PC-9 (cell line): ENCODE measurements around the gene TROAP. TPM values are rescaled to one million over a fixed set of nuclear protein-coding genes. Genes with fewer than 3 reads are reported as not detected.

Experiments
- BruUV-seq: library from RNA; stranded (reverse); fragments of 400-500 nt; replicated peaks from 2 replicates; lab custom pipeline; 2021; lab: Mats Ljungman, UMichigan
- CTCF ChIA-PET: fragments of 300-600 bp; sonication (Branson Sonifier 250); formaldehyde crosslinking; loops from one replicate; lab custom pipeline; 2022; ENCODE audit warnings: antibody characterized with exemption; lab: Charles Lee
- POLR2A ChIA-PET: fragments of 300-600 bp; sonication (Branson Sonifier 250); formaldehyde crosslinking; loops from one replicate; lab custom pipeline; 2022; ENCODE audit warnings: antibody characterized with exemption; ENCODE audit not compliant: unreplicated experiment; lab: Charles Lee
- DNase-seq, 2 experiments: peaks; one replicate each; pipeline versions ENCODE4 v3.0.0 to v3.0.0-alpha.2; 2015 to 2022; ENCODE audit warnings: mixed read lengths in 1 of 2
- H2AFZ ChIP-seq: fragments of 200-600 bp; sonication (generic); 2 replicates; pipeline ENCODE4 v1.8.1; 2017; ENCODE audit warnings: antibody characterized with exemption
- H3F3A ChIP-seq: fragments of 200-600 bp; sonication (generic); 2 replicates; pipeline ENCODE4 v1.8.1; 2017; ENCODE audit warnings: antibody characterized with exemption, mild to moderate bottlenecking, low read depth; ENCODE audit not compliant: insufficient read depth
- H3K27ac ChIP-seq: fragments of 200-600 bp; sonication (generic); 2 replicates; pipeline ENCODE4 v1.6.1; 2016; ENCODE audit warnings: mixed run types
- H3K27me3 ChIP-seq: fragments of 200-600 bp; sonication (generic); 2 replicates; pipeline ENCODE4 v1.6.1; 2016; ENCODE audit warnings: low read depth, mixed run types; ENCODE audit not compliant: insufficient read depth
- H3K36me3 ChIP-seq: fragments of 200-600 bp; sonication (generic); 2 replicates; pipeline ENCODE4 v1.6.1; 2016; ENCODE audit warnings: low read depth, mixed run types
- H3K4me1 ChIP-seq: fragments of 200-600 bp; sonication (generic); replicated peaks from 2 replicates; pipeline ENCODE4 v1.6.1; 2016; ENCODE audit warnings: mixed run types; ENCODE audit not compliant: insufficient read depth
- H3K4me2 ChIP-seq: fragments of 200-600 bp; sonication (generic); 2 replicates; pipeline ENCODE4 v1.6.1; 2017; ENCODE audit warnings: mixed run types
- H3K4me3 ChIP-seq: fragments of 200-600 bp; sonication (generic); 2 replicates; pipeline ENCODE4 v1.6.1; 2016; ENCODE audit warnings: mixed run types
- H3K79me2 ChIP-seq: fragments of 200-600 bp; sonication (generic); 2 replicates; pipeline ENCODE4 v1.6.1; 2017; ENCODE audit warnings: low read depth, mixed run types
- H3K9me2 ChIP-seq: fragments of 200-600 bp; sonication (generic); 2 replicates; pipeline ENCODE4 v1.8.1; 2017; ENCODE audit warnings: mild to moderate bottlenecking; ENCODE audit not compliant: insufficient read depth
- H3K9me3 ChIP-seq: fragments of 200-600 bp; sonication (generic); 2 replicates; pipeline ENCODE4 v1.8.1; 2016; ENCODE audit warnings: low read depth; ENCODE audit not compliant: insufficient read depth
- H4K20me1 ChIP-seq: fragments of 200-600 bp; sonication (generic); 2 replicates; pipeline ENCODE4 v1.8.1; 2017; ENCODE audit not compliant: insufficient read depth
- EZH2 ChIP-seq: fragments of 200-600 bp; sonication (generic); IDR thresholded peaks from 2 replicates; pipeline ENCODE4 v1.8.0; 2017; ENCODE audit warnings: antibody characterized with exemption, low read depth
- intact Hi-C: fragments of 100-400 bp; cut with micrococcal nuclease; formaldehyde crosslinking; loops from one replicate; pipeline ENCODE4 v1.10.0; 2022; ENCODE audit not compliant: unreplicated experiment
- total RNA-seq: library from RNA; stranded (reverse); gene quantifications from 2 replicates; pipeline ENCODE4 v1.2.3, GENCODE V29; 2021
- TF ChIP-seq, protein P1 (sequence below): fragments of 200-600 bp; sonication (generic); conservative IDR thresholded peaks from 2 replicates; pipeline ENCODE4 v1.6.1; 2017; ENCODE audit warnings: mixed run types, antibody characterized with exemption, mild to moderate bottlenecking, moderate library complexity

The TROAP gene
- total RNA-seq, 1 experiment from 2014 or later, result 79.9 TPM

DNA sequence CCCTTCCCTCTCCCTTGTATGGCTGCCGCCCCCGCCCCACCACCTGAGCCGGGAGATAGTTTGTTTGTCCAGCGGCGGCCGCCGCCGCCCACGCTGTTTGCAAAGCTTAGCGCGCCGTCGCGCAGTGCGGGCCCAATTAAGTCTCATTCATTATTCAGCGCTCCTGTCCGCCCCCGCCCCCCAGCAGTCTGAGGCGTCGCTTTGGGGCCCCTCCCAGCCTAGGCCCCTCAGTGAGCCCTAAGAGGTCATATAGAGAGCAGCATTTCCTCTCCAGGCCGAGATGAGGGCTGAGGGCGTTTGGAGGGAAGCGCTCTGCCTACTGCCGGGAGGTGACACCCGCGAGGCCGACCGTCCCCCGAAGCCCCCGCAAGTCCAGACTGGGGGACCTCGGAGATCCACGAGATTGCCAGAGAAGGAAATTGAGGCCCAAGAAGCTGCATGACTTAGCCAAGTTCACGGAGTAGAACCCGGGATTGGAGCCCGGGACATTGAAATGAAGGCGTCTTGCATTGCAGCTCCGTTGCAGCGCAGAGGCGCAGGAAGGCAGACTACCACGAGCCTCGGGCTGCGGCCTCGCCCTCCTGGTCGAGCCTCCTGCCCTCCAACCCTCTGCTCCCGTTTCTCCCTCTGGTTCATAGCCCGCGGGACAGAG is 23.7 kb downstream of the TROAP start, which contains the start of gene DNAJC22:
Gene DNAJC22, plus strand, starts transcription at position 230 of the 652 bp plus-strand sequence. CDS start 1,985 bp downstream, outside the sequence.
- Histone ChIP-seq H3K4me2 (peak within 1 kb of the TSS; percentile 90), H3F3A (peaks cover 4% of the 10 kb centered on the region; the same call in 1 of the 2 replicates), H3K27me3 (peaks cover 45% of the 10 kb centered on the region), H2AFZ (peak within 1 kb of the TSS; percentile 71), H4K20me1 (no peaks in the 10 kb centered on the region), H3K79me2 (no peaks in the 10 kb centered on the region), H3K27ac (no peak within 1 kb of the TSS), H3K4me1 (peaks cover 28% of the 10 kb centered on the region), H3K4me3 (peak within 1 kb of the TSS; percentile 62), H3K36me3 (no peaks in the 10 kb centered on the region), H3K9me3 (no peaks in the 10 kb centered on the region), H3K9me2 (no peaks in the 10 kb centered on the region)
- ChIA-PET POLR2A (no interaction called here), CTCF (interaction anchor here (0.5 to 2.2 kb wide), 10 partner anchors 7 to 597 kb away, joined by 3 to 16 read pairs (median 6); partner anchors contain the start of gene TROAP)
- peak in 1 of 2 experiments; percentile 31 for DNase-seq
- intact Hi-C loops, result loop anchor here (2.0 to 5.0 kb wide), 2 partner anchors 58 to 276 kb away; partner anchors contain the start of gene PRPF40B
- no TSS peak for BruUV-seq
- TF ChIP-seq EZH2, result peak; percentile 97; the same call in 1 of the 2 replicates
- TF ChIP-seq, protein P1, sequence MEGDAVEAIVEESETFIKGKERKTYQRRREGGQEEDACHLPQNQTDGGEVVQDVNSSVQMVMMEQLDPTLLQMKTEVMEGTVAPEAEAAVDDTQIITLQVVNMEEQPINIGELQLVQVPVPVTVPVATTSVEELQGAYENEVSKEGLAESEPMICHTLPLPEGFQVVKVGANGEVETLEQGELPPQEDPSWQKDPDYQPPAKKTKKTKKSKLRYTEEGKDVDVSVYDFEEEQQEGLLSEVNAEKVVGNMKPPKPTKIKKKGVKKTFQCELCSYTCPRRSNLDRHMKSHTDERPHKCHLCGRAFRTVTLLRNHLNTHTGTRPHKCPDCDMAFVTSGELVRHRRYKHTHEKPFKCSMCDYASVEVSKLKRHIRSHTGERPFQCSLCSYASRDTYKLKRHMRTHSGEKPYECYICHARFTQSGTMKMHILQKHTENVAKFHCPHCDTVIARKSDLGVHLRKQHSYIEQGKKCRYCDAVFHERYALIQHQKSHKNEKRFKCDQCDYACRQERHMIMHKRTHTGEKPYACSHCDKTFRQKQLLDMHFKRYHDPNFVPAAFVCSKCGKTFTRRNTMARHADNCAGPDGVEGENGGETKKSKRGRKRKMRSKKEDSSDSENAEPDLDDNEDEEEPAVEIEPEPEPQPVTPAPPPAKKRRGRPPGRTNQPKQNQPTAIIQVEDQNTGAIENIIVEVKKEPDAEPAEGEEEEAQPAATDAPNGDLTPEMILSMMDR, result no peak

DNA sequence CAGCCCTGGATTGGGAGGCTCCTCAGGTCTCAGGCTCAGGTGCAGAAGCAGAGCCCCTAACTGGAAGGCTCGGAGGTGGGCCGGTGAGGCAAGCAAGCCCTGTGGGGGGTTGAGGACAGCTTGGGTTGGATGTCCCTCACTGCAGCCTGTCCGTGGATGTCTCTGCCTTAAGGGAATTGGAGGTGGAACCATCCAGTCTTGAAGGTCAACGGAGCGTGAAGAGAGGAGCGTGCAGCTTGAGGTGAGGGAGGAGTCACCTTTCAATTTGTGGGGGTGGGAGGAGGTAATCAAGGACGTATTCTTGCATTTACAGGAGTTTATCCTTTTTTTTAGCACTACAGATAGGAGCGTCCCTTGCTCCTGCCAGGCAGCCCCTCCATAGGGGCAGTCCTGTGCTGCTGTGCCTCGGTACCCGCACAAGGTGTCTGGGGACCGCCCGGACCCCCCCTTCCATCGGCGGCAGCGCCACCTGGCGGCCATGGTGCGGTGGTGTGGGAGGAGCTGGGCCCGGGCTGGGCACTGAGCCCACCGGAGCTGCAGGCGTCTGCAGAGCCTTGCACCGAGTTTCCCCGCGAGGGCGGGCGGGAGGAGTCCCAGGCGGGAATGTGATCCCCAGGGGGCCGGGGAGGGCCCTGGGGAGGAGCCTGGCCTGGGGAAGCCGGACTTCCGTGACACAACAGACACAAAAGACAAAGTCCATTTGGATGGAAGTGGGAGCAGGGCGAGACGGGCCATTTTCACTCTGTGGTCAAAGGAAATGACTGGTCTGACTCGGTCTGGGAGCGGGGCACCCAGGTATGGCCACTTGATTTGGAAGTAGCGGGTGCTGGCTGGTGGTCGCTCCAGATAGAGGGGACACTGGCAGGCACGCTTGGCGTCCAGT is 24.5 kb downstream of the TROAP start:
- H3K27ac ChIP-seq, result no peak overlapping the region
- intact Hi-C loops, result loop anchor here (2.0 to 5.0 kb wide), 2 partner anchors 59 to 275 kb away; partner anchors contain the start of gene PRPF40B
- peak in 1 of 2 experiments; percentile 88 for DNase-seq

More for the DNA sequence above, 24.5 kb downstream of the TROAP start:
- Histone ChIP-seq H3K4me1 (peaks cover 28% of the 10 kb centered on the region), H4K20me1 (no peaks in the 10 kb centered on the region), H2AFZ (peak overlapping the region; percentile 71; the same call in 1 of the 2 replicates), H3K4me2 (peak overlapping the region; percentile 90), H3K36me3 (no peaks in the 10 kb centered on the region), H3K9me2 (no peaks in the 10 kb centered on the region), H3K9me3 (no peaks in the 10 kb centered on the region), H3K79me2 (no peaks in the 10 kb centered on the region), H3K4me3 (peak overlapping the region; percentile 62), H3K27me3 (peaks cover 37% of the 10 kb centered on the region), H3F3A (no peaks in the 10 kb centered on the region)
- ChIA-PET CTCF (interaction anchor here (0.6 to 2.2 kb wide), 14 partner anchors 8 to 494 kb away, joined by 3 to 11 read pairs (median 5); partner anchors contain the start of genes C1QL4, SPATS2, TROAP and TUBA1C), POLR2A (interaction anchor here (0.5 to 0.7 kb wide), 5 partner anchors 19 to 393 kb away, joined by 3 to 7 read pairs (median 4); no protein-coding TSS in a partner anchor)
- TF ChIP-seq EZH2, result no peak
- TF ChIP-seq, protein P1, result peak; percentile 98
- no TSS peak for BruUV-seq
